ENCODE results near the gene TBX4.

TBX4 gene

DNA sequence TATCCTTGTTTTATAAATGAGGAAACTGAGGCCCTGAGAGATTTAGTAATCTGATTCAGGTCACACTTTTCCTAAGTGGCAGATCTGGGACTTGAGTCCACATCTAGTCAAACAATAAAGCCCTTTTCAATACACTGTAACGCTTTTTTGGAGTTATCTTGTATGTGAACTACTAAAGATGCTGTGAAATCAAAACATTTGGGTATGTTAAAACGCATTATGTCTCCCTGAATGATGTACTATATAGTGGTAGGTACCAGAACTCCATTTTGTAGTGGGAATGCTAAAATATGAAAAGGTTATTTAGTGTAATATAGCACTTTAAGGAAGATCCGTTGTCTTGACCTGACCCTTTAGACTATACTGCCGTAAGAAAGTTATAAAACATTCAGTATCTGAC, 81.6 kb downstream of the TBX4 start:
- DNase-seq: no peak

DNA sequence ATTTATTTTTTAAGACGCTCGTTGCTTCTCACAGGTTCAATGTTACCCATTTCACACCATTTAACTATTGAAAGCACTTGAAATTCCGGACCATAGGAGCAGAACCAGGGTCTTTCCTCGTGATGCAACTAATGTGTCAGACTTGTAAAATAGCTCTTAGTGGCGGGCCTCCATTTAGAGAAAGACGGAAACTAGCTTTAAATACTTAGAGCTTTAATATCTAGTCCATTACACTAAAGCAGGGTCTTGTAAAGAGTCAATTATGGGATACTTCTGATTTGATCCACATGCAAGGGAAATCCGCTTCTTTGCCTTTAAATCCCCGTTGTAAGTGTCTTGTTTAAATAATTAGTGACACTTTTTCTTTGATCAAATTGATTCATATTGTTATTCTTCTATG, 82.2 kb downstream of the TBX4 start:
- no peak for DNase-seq
